ENCODE results near the gene B3GNT8.
"Not testable (repeated sequence)": the region's sequence is repeated elsewhere in the genome, so short reads cannot be mapped to it uniquely, and the experiment has no call there.

The B3GNT8 gene

GRCh38 chr19:41435936-41436673 is 8.9 kb upstream of the B3GNT8 start:
- H3K4me3 ChIP-seq (ENCODE audit: low read depth, low read length) = no peak overlapping the region
- no peak for TF ChIP-seq CTCF (IDR thresholded peaks at IDR 0.05; ENCODE audit: low read depth, low read length, missing control alignments)
- no peak for DNase-seq (ENCODE audit: low read depth)

GRCh38 chr19:41435376-41435775 is 8.2 kb upstream of the B3GNT8 start:
- not testable (repeated sequence) for DNase-seq (ENCODE audit: low read depth); H3K4me3 ChIP-seq (ENCODE audit: low read depth, low read length)

- no peak for DNase-seq (ENCODE audit: low read depth)
- TF ChIP-seq CTCF (IDR thresholded peaks at IDR 0.05; ENCODE audit: low read depth, low read length, missing control alignments) = no peak
- no peak overlapping the region for H3K4me3 ChIP-seq (ENCODE audit: low read depth, low read length)
Observed at GRCh38 chr19:41434450-41434849, 7.3 kb upstream of the B3GNT8 start.

- no peak overlapping the region for H3K4me3 ChIP-seq (ENCODE audit: low read depth, low read length)
- DNase-seq (ENCODE audit: low read depth) = no peak
- TF ChIP-seq CTCF (IDR thresholded peaks at IDR 0.05; ENCODE audit: low read depth, low read length, missing control alignments) = no peak
Observed at GRCh38 chr19:41433171-41433570, 6.0 kb upstream of the B3GNT8 start.

- H3K4me3 ChIP-seq (ENCODE audit: low read depth, low read length) = no peak overlapping the region
- peak; percentile 11 for TF ChIP-seq CTCF (IDR thresholded peaks at IDR 0.05; ENCODE audit: low read depth, low read length, missing control alignments)
- no peak for DNase-seq (ENCODE audit: low read depth)
Observed at GRCh38 chr19:41431426-41432386, 4.5 kb upstream of the B3GNT8 start.

- TF ChIP-seq CTCF (IDR thresholded peaks at IDR 0.05; ENCODE audit: low read depth, low read length, missing control alignments) = no peak
- no peak overlapping the region for H3K4me3 ChIP-seq (ENCODE audit: low read depth, low read length)
- DNase-seq (ENCODE audit: low read depth) = no peak
Observed at GRCh38 chr19:41430922-41431321, 3.7 kb upstream of the B3GNT8 start.

- DNase-seq (ENCODE audit: low read depth) = no peak
- no peak overlapping the region for H3K4me3 ChIP-seq (ENCODE audit: low read depth, low read length)
- TF ChIP-seq CTCF (IDR thresholded peaks at IDR 0.05; ENCODE audit: low read depth, low read length, missing control alignments) = no peak
Observed at GRCh38 chr19:41428481-41428859, 1.3 kb upstream of the B3GNT8 start.
